Gastrocnemius medialis (tissue), 4 donors: ENCODE data around the gene RMDN2.

Experiments used
- POLR2A ChIP-seq, 2 donors: fragments of 450-650 bp; IDR thresholded peaks; one replicate each; pipeline ENCODE4 v1.6.1; 2017; ENCODE audit warnings: antibody characterized with exemption in 2 of 2, mild to moderate bottlenecking in 2 of 2, moderate library complexity in 2 of 2
- TF ChIP-seq, protein P1 (sequence below), 5 experiments: fragments of 450-650 bp in 3 of 5; fragments of 200-600 bp in 2 of 5; sonication (generic) in 2 of 5; IDR thresholded peaks in 4 of 5; conservative IDR thresholded peaks in 1 of 5; 1 replicate in 4 of 5; 2 replicates in 1 of 5; pipeline ENCODE4 v1.5.1; 2016 to 2019; ENCODE audit warnings: antibody characterized with exemption in 5 of 5, mild to moderate bottlenecking in 3 of 5, moderate library complexity in 3 of 5

- TF ChIP-seq, protein P1, sequence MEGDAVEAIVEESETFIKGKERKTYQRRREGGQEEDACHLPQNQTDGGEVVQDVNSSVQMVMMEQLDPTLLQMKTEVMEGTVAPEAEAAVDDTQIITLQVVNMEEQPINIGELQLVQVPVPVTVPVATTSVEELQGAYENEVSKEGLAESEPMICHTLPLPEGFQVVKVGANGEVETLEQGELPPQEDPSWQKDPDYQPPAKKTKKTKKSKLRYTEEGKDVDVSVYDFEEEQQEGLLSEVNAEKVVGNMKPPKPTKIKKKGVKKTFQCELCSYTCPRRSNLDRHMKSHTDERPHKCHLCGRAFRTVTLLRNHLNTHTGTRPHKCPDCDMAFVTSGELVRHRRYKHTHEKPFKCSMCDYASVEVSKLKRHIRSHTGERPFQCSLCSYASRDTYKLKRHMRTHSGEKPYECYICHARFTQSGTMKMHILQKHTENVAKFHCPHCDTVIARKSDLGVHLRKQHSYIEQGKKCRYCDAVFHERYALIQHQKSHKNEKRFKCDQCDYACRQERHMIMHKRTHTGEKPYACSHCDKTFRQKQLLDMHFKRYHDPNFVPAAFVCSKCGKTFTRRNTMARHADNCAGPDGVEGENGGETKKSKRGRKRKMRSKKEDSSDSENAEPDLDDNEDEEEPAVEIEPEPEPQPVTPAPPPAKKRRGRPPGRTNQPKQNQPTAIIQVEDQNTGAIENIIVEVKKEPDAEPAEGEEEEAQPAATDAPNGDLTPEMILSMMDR (IDR thresholded peaks at IDR 0.05 in 4 of 5, conservative IDR thresholded peaks at IDR 0.05 in 1 of 5) = no peak
- no peak for TF ChIP-seq POLR2A (IDR thresholded peaks at IDR 0.05)
These were observed 113.6 kb downstream of the RMDN2 start for GRCh38 chr2:38038682-38039081.
